ENCODE measurements around the gene RABGAP1L. TPM values are rescaled to one million over a fixed set of nuclear protein-coding genes. Genes with fewer than 3 reads are reported as not detected.

RABGAP1L gene
- total and polyA plus RNA-seq, 2 of the 8 experiments (the other 6 are each of a cell fraction or from before 2014, with no cell fraction given): 33.3 to 156 TPM

GRCh38 chr1:174344162-174344561 lies 184.8 kb downstream of the RABGAP1L start:
- 96% methylated on average over 3 of the region's 3 CpGs; no CpG with 5 or more reads in 1 of the 2 experiments for WGBS, 2 experiments (ENCODE audit: extremely low coverage in 1 of 2, insufficient coverage in 1 of 2, insufficient read length in 1 of 2, insufficient replicate concordance in 2 of 2, low coverage in 1 of 2, low lambda C conversion rate in 2 of 2, missing lambda C conversion rate in 1 of 2)
- POLR2A ChIA-PET (ENCODE audit: partially characterized antibody): no interaction called here
- Histone ChIP-seq H4K8ac (ENCODE audit: extremely low read depth, insufficient read depth, low read length) (no peak overlapping the region), H4K91ac (replicated peaks; ENCODE audit: insufficient read length, low read length) (no peak overlapping the region), H3K23ac (ENCODE audit: insufficient read length) (no peak overlapping the region), H2AK5ac (ENCODE audit: low read depth, low read length) (no peak overlapping the region), H2BK120ac (replicated peaks; ENCODE audit: low read depth, low read length) (no peak overlapping the region), H2BK20ac (ENCODE audit: low read length) (no peak overlapping the region), H2AFZ (ENCODE audit: low read length) (no peak overlapping the region), H2BK12ac (ENCODE audit: low read depth, low read length) (no peak overlapping the region), H3K14ac (ENCODE audit: insufficient read length) (no peak overlapping the region), H3K36me3 (ENCODE audit: control insufficient read depth in 2 of 4, insufficient read depth in 4 of 4, low read length in 3 of 4) (no peaks in the 10 kb centered on the region), H3K9ac (replicated peaks in 1 of 4; ENCODE audit: extremely low read depth in 1 of 4, low read depth in 3 of 4, low read length in 3 of 4) (no peak overlapping the region), H3K23me2 (ENCODE audit: low read depth, low read length) (no peaks in the 10 kb centered on the region), H2BK5ac (ENCODE audit: low read depth, low read length) (no peak overlapping the region), H3K4me1 (replicated peaks in 1 of 4; ENCODE audit: control insufficient read depth in 3 of 4, insufficient read depth in 4 of 4, low read length in 3 of 4) (no peaks in the 10 kb centered on the region), H4K5ac (ENCODE audit: insufficient read length, low read depth, low read length) (no peak overlapping the region), H3K27ac (ENCODE audit: low read depth, low read length) (no peak overlapping the region), H3K4ac (replicated peaks; ENCODE audit: insufficient read length, low read depth, low read length) (no peak overlapping the region), H3K4me3 (ENCODE audit: extremely low read depth in 1 of 4, insufficient read depth in 2 of 4, low read depth in 3 of 4, low read length in 4 of 4) (no peak overlapping the region), H3K56ac (replicated peaks; ENCODE audit: insufficient read length, low read depth, low read length) (no peak overlapping the region), H3K4me2 (ENCODE audit: insufficient read depth in 1 of 2, low read depth in 2 of 2, low read length in 2 of 2) (no peak overlapping the region), H4K20me1 (replicated peaks in 1 of 2; ENCODE audit: control insufficient read depth in 1 of 2, insufficient read depth in 2 of 2, low read length in 2 of 2) (no peaks in the 10 kb centered on the region), H3K18ac (ENCODE audit: extremely low read depth, low read length) (no peak overlapping the region), H2BK15ac (ENCODE audit: low read length) (no peak overlapping the region), H3K9me3 (ENCODE audit: insufficient read depth in 2 of 2, low read depth in 1 of 2, low read length in 1 of 2) (no peaks in the 10 kb centered on the region), H3K27me3 (replicated peaks in 1 of 4; ENCODE audit: control insufficient read depth in 3 of 4, extremely low read depth in 1 of 4, insufficient read depth in 3 of 4, low read length in 3 of 4) (no peaks in the 10 kb centered on the region), H3K79me1 (ENCODE audit: low read depth, low read length) (no peaks in the 10 kb centered on the region), H3K79me2 (ENCODE audit: control insufficient read depth in 1 of 2, insufficient read depth in 2 of 2, low read length in 2 of 2) (no peaks in the 10 kb centered on the region)
- CTCF ChIA-PET (ENCODE audit: partially characterized antibody): interaction anchor here (0.8 kb wide), 1 partner anchor 14 kb away, joined by 4 read pairs; no protein-coding TSS in a partner anchor
- DNase-seq (ENCODE audit: low read depth in 1 of 2, low spot score in 2 of 2) (no peak), FAIRE-seq (no peak)
- no peak for TF ChIP-seq CHD2 (IDR thresholded peaks at IDR 0.05; ENCODE audit: low read length)
- TF ChIP-seq CHD1 (IDR thresholded peaks at IDR 0.05; ENCODE audit: low read depth, low read length): no peak
- TF ChIP-seq HDAC2 (IDR thresholded peaks at IDR 0.05; ENCODE audit: borderline replicate concordance in 1 of 2, low read depth in 2 of 2, low read length in 2 of 2): no peak
- no peak for TF ChIP-seq RBBP5 (IDR thresholded peaks at IDR 0.05; ENCODE audit: borderline replicate concordance, low read depth, low read length)
- no peak for TF ChIP-seq SP1 (IDR thresholded peaks at IDR 0.05; ENCODE audit: low read depth, low read length)
- no peak for TF ChIP-seq JUND (IDR thresholded peaks at IDR 0.05; ENCODE audit: low read length)
- TF ChIP-seq MAX (IDR thresholded peaks at IDR 0.05): no peak
- TF ChIP-seq EP300 (IDR thresholded peaks at IDR 0.05; ENCODE audit: borderline replicate concordance in 1 of 2, low read depth in 2 of 2, low read length in 2 of 2): no peak
- TF ChIP-seq BCL11A (IDR thresholded peaks at IDR 0.05; ENCODE audit: low read depth in 2 of 2, low read length in 2 of 2): no peak
- TF ChIP-seq CEBPB (IDR thresholded peaks at IDR 0.05; ENCODE audit: low read depth, low read length): no peak
- no peak for TF ChIP-seq SIN3A (conservative IDR thresholded peaks at IDR 0.05 in 1 of 2, IDR thresholded peaks at IDR 0.05 in 1 of 2; ENCODE audit: low read depth in 1 of 2, low read length in 2 of 2)
- TF ChIP-seq, protein P1, sequence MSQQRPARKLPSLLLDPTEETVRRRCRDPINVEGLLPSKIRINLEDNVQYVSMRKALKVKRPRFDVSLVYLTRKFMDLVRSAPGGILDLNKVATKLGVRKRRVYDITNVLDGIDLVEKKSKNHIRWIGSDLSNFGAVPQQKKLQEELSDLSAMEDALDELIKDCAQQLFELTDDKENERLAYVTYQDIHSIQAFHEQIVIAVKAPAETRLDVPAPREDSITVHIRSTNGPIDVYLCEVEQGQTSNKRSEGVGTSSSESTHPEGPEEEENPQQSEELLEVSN (IDR thresholded peaks at IDR 0.05): no peak
- TF ChIP-seq ATF3 (IDR thresholded peaks at IDR 0.05; ENCODE audit: insufficient read depth, low read depth, low read length): no peak

All from H1 (cell line).